GM21786 (cell line): ENCODE results near the gene GRM7.

Experiments
- ATAC-seq: cut with Tn5 transposase; IDR thresholded peaks from one replicate; pipeline ENCODE4 v1.9.1; 2021; ENCODE audit not compliant: unreplicated experiment

Gene GRM7

GRCh38 chr3:7112523-7113056, 251.7 kb downstream of the GRM7 start:
- ATAC-seq: no peak

GRCh38 chr3:7144697-7145308, 283.9 kb downstream of the GRM7 start:
- peak; percentile 86 for ATAC-seq

- no peak for ATAC-seq
These were observed 285.6 kb downstream of the GRM7 start for GRCh38 chr3:7146529-7146928.

- no peak for ATAC-seq
These were observed 297.6 kb downstream of the GRM7 start for GRCh38 chr3:7158516-7158915.

- ATAC-seq: no peak
These were observed 299.8 kb downstream of the GRM7 start for GRCh38 chr3:7160689-7161088.

GRCh38 chr3:7166460-7166859, 305.5 kb downstream of the GRM7 start:
- no peak for ATAC-seq

- no peak for ATAC-seq
These were observed 310.6 kb downstream of the GRM7 start for GRCh38 chr3:7171493-7171892.

GRCh38 chr3:7172996-7173395, 312.1 kb downstream of the GRM7 start:
- ATAC-seq: no peak

- no peak for ATAC-seq
These were observed 327.6 kb downstream of the GRM7 start for GRCh38 chr3:7188551-7188950.

- peak; percentile 61 for ATAC-seq
These were observed 329.2 kb downstream of the GRM7 start for GRCh38 chr3:7190095-7190494.

- ATAC-seq: no peak
These were observed 332.4 kb downstream of the GRM7 start for GRCh38 chr3:7193269-7193668.

- no peak for ATAC-seq
These were observed 333.3 kb downstream of the GRM7 start for GRCh38 chr3:7194071-7194835.

- no peak for ATAC-seq
These were observed 335.0 kb downstream of the GRM7 start for GRCh38 chr3:7195934-7196333.

GRCh38 chr3:7201784-7202183, 340.9 kb downstream of the GRM7 start:
- ATAC-seq: no peak

- ATAC-seq: peak; percentile 39
These were observed 343.3 kb downstream of the GRM7 start for GRCh38 chr3:7203969-7204847.

- peak; percentile 31 for ATAC-seq
These were observed 343.9 kb downstream of the GRM7 start for GRCh38 chr3:7204848-7205156.

- ATAC-seq: peak; percentile 45
These were observed 344.6 kb downstream of the GRM7 start for GRCh38 chr3:7205535-7205934.

- peak; percentile 54 for ATAC-seq
These were observed 345.0 kb downstream of the GRM7 start for GRCh38 chr3:7205962-7206361.

- ATAC-seq: no peak
These were observed 346.2 kb downstream of the GRM7 start for GRCh38 chr3:7207125-7207524.

GRCh38 chr3:7207928-7208327, 347.0 kb downstream of the GRM7 start:
- ATAC-seq: no peak

GRCh38 chr3:7209098-7209497, 348.2 kb downstream of the GRM7 start:
- ATAC-seq: no peak

- no peak for ATAC-seq
These were observed 350.8 kb downstream of the GRM7 start for GRCh38 chr3:7211740-7212139.
